Fibroblast of the aortic adventitia (primary cell): ENCODE measurements around the gene KCNH2. TPM values are rescaled to one million over a fixed set of nuclear protein-coding genes. Genes with fewer than 3 reads are reported as not detected.

Experiments
- DNase-seq: peaks from one replicate; pipeline ENCODE4 v3.0.0-alpha.2; 2010; ENCODE audit warnings: low read depth
- H3K4me3 ChIP-seq: 2 replicates; pipeline ENCODE4 v1.5.1; 2011; ENCODE audit warnings: low read depth, mild to moderate bottlenecking, control low read depth, low read length, moderate library complexity
- total RNA-seq: library from RNA; depleted of rRNA; stranded (reverse); fragments of >200 nt; gene quantifications from 2 replicates; pipeline ENCODE4 v1.2.3, GENCODE V29; 2012; ENCODE audit warnings: low replicate concordance
- TF ChIP-seq, protein P1 (sequence below): IDR thresholded peaks from 2 replicates; pipeline ENCODE4 v1.5.1; 2011; ENCODE audit warnings: mild to moderate bottlenecking, low read length, control low read depth, inconsistent platforms; ENCODE audit not compliant: insufficient read depth

The KCNH2 gene
- total RNA-seq, 1 donor: not detected

GRCh38 chr7:150959081-150959480 is 19.0 kb downstream of the KCNH2 start:
- no peak for DNase-seq
- no peak overlapping the region for H3K4me3 ChIP-seq
- TF ChIP-seq, protein P1, sequence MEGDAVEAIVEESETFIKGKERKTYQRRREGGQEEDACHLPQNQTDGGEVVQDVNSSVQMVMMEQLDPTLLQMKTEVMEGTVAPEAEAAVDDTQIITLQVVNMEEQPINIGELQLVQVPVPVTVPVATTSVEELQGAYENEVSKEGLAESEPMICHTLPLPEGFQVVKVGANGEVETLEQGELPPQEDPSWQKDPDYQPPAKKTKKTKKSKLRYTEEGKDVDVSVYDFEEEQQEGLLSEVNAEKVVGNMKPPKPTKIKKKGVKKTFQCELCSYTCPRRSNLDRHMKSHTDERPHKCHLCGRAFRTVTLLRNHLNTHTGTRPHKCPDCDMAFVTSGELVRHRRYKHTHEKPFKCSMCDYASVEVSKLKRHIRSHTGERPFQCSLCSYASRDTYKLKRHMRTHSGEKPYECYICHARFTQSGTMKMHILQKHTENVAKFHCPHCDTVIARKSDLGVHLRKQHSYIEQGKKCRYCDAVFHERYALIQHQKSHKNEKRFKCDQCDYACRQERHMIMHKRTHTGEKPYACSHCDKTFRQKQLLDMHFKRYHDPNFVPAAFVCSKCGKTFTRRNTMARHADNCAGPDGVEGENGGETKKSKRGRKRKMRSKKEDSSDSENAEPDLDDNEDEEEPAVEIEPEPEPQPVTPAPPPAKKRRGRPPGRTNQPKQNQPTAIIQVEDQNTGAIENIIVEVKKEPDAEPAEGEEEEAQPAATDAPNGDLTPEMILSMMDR: no peak

DNA sequence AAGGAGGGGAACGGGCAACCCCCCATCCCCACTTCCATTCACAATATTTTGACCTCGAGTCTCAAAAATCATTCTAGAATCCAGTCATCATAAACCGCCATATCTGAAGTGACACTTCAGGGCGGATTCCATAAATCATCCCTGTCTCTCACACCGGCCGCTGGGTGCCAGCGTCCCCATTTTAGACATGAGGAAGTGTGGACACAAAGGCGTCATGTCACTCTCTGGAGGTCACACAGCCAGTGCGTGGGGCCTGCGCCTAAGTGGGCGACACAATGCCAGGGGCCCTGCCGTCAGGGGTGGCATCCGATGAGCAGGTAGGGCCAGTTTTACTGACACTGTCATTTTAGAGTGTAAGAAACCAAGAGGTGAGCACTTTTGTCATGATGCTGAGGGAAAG is 19.5 kb downstream of the KCNH2 start:
- TF ChIP-seq, protein P1: no peak
- no peak overlapping the region for H3K4me3 ChIP-seq
- DNase-seq: no peak

GRCh38 chr7:150958062-150958552 is 20.0 kb downstream of the KCNH2 start:
- TF ChIP-seq, protein P1: no peak
- no peak overlapping the region for H3K4me3 ChIP-seq
- DNase-seq: no peak

DNA sequence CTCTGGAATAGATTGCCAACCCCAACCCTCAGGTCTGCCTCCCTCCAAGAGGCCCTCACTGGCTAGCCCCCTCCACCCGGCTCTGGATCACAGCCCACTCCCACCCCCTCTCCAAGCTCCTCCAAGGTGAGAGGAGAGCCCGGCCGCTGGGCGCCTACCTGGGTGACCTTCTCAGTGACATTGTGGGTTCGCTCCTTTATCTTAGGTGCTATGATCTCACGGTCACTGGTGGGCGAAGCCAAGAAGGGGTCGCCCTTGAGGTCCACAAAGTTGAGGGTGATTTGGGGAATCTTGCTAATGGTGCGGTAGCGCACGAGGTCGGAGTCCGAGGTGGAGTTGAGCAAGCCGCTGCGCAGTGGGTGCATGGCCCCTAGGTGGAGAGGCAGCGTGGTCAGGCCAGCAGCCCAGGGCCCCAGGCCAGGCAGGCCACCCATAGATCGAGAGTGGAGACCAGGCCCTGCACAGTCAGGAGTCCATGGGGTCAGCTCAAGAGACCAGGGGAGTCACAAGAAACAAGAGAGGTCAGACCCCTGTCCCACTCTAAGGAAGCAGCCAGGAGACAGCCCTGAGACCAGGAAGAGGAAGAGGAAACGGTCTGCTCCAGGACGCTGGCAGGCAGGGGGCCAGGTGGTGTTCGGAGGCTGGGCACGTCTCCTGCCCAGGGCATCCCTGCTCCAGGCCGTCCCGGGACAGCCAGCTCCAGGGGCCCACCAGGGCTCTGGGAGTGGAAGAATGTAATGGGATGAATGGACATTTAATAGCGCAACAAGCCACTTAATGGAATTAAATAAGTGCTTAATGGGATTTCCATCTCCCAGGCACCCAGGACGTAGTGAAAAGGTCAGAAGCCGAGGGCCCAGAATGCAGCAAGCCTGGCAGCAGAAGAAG is 20.7 kb downstream of the KCNH2 start:
- TF ChIP-seq, protein P1: no peak
- no peak overlapping the region for H3K4me3 ChIP-seq
- DNase-seq: no peak

- no peak for DNase-seq
- TF ChIP-seq, protein P1: no peak
- H3K4me3 ChIP-seq: no peak overlapping the region
These were observed 21.6 kb downstream of the KCNH2 start for GRCh38 chr7:150956395-150957132.

GRCh38 chr7:150955519-150956394 is 22.4 kb downstream of the KCNH2 start:
- H3K4me3 ChIP-seq: no peak overlapping the region
- TF ChIP-seq, protein P1: no peak
- no peak for DNase-seq
